Bronchial epithelial cell (primary cell): ENCODE measurements around the gene SLC25A21. TPM values are rescaled to one million over a fixed set of nuclear protein-coding genes. Genes with fewer than 3 reads are reported as not detected.
"Not testable (repeated sequence)": the region's sequence is repeated elsewhere in the genome, so short reads cannot be mapped to it uniquely, and the experiment has no call there.

Experiments used
- DNase-seq: peaks from one replicate; pipeline ENCODE4 v3.0.0-alpha.2; 2010; ENCODE audit warnings: low read depth
- FAIRE-seq: peaks from 2 replicates; lab custom pipeline; 2011; peaks lifted over from hg19 to GRCh38; lab: Jason Lieb, UNC
- H3K27me3 ChIP-seq: 2 replicates; pipeline ENCODE4 v1.5.1; 2011; ENCODE audit warnings: low read length; ENCODE audit not compliant: control insufficient read depth, insufficient read depth
- H3K36me3 ChIP-seq: 2 replicates; pipeline ENCODE4 v1.5.1; 2011; ENCODE audit warnings: low read length; ENCODE audit not compliant: control insufficient read depth, insufficient read depth
- H3K4me3 ChIP-seq: 2 replicates; pipeline ENCODE4 v1.5.1; 2011; ENCODE audit warnings: mild to moderate bottlenecking, low read depth, low read length, control low read depth
- CTCF ChIP-seq: IDR thresholded peaks from 2 replicates; pipeline ENCODE4 v1.5.1; 2011; ENCODE audit warnings: mild to moderate bottlenecking, moderate library complexity, low read length, control low read depth, inconsistent platforms; ENCODE audit not compliant: insufficient read depth, severe bottlenecking
- total RNA-seq: library from RNA; depleted of rRNA; stranded (reverse); fragments of >200 nt; gene quantifications from 2 replicates; pipeline ENCODE4 v1.2.1, GENCODE V29; 2014

The SLC25A21 gene
- total RNA-seq, 1 donor from 2014 or later: 0.53 TPM

- H3K36me3 ChIP-seq: no peaks in the 10 kb centered on the region
- no peaks in the 10 kb centered on the region for H3K27me3 ChIP-seq
- no peak for TF ChIP-seq CTCF
- no peak overlapping the region for H3K4me3 ChIP-seq
- no peak for FAIRE-seq
- DNase-seq: no peak
Observed at GRCh38 chr14:37167151-37168047, 5.0 kb downstream of the SLC25A21 start.

- no peak for DNase-seq
- Histone ChIP-seq H3K27me3 (no peaks in the 10 kb centered on the region), H3K4me3 (no peak overlapping the region), H3K36me3 (no peaks in the 10 kb centered on the region)
- TF ChIP-seq CTCF: no peak
- FAIRE-seq: peak; percentile 7
Observed at GRCh38 chr14:37165794-37166193, 6.6 kb downstream of the SLC25A21 start.

GRCh38 chr14:37162307-37162706 lies 10.1 kb downstream of the SLC25A21 start:
- H3K4me3 ChIP-seq, FAIRE-seq, DNase-seq, H3K27me3 ChIP-seq, H3K36me3 ChIP-seq: not testable (repeated sequence)

GRCh38 chr14:37157987-37158386 lies 14.4 kb downstream of the SLC25A21 start:
- Histone ChIP-seq H3K36me3 (no peaks in the 10 kb centered on the region), H3K4me3 (no peak overlapping the region), H3K27me3 (no peaks in the 10 kb centered on the region)
- no peak for TF ChIP-seq CTCF
- DNase-seq (no peak), FAIRE-seq (no peak)

- H3K27me3 ChIP-seq: no peaks in the 10 kb centered on the region
- TF ChIP-seq CTCF: no peak
- FAIRE-seq (peak; percentile 68), DNase-seq (no peak)
- H3K4me3 ChIP-seq: no peak overlapping the region
- H3K36me3 ChIP-seq: no peaks in the 10 kb centered on the region
Observed at GRCh38 chr14:37153483-37153882, 18.9 kb downstream of the SLC25A21 start.

- FAIRE-seq (peak; percentile 47), DNase-seq (no peak)
- H3K36me3 ChIP-seq: no peaks in the 10 kb centered on the region
- TF ChIP-seq CTCF: no peak
- no peaks in the 10 kb centered on the region for H3K27me3 ChIP-seq
- no peak overlapping the region for H3K4me3 ChIP-seq
Observed at GRCh38 chr14:37153005-37153404, 19.4 kb downstream of the SLC25A21 start.
